Breast epithelium (tissue), 4 donors: ENCODE data around the gene SIRPB1. TPM values are rescaled to one million over a fixed set of nuclear protein-coding genes. Genes with fewer than 3 reads are reported as not detected.

Experiments
- DNase-seq, 2 donors: peaks; one replicate each; pipeline ENCODE4 v3.0.0-alpha.2; 2019; ENCODE audit warnings: low spot score in 2 of 2
- H3K27ac ChIP-seq, 2 donors: fragments of 200-600 bp; sonication (generic) in 1 of 2; one replicate each; pipeline ENCODE4 v1.5.1; 2016 to 2019; ENCODE audit warnings: mild to moderate bottlenecking in 1 of 2
- H3K27me3 ChIP-seq, 2 donors: fragments of 200-600 bp; sonication (generic) in 1 of 2; one replicate each; pipeline versions ENCODE4 v1.5.1 to v1.6.0; 2017 to 2019; ENCODE audit warnings: control low read depth in 1 of 2, mild to moderate bottlenecking in 1 of 2
- H3K36me3 ChIP-seq: fragments of 200-600 bp; one replicate; pipeline ENCODE4 v1.5.1; 2019
- H3K4me1 ChIP-seq, 2 donors: fragments of 200-600 bp; sonication (generic); one replicate each; pipeline ENCODE4 v1.5.1; 2016 to 2019; ENCODE audit warnings: control low read depth in 1 of 2
- H3K4me3 ChIP-seq, 3 donors: fragments of 200-600 bp; sonication (generic); 1 replicate in 2 of 3; 2 replicates in 1 of 3; pipeline ENCODE4 v1.5.1; 2016 to 2019; ENCODE audit warnings: mild to moderate bottlenecking in 3 of 3, moderate library complexity in 2 of 3
- H3K9me3 ChIP-seq, 2 donors: fragments of 200-600 bp; sonication (generic) in 1 of 2; one replicate each; pipeline ENCODE4 v1.5.1; 2016 to 2019; ENCODE audit warnings: control low read depth in 1 of 2
- CTCF ChIP-seq, 3 donors: fragments of 450-650 bp; IDR thresholded peaks; one replicate each; pipeline ENCODE4 v1.5.1; 2016 to 2017; ENCODE audit warnings: antibody characterized with exemption in 3 of 3, mild to moderate bottlenecking in 3 of 3, moderate library complexity in 3 of 3
- POLR2A ChIP-seq: fragments of 450-650 bp; IDR thresholded peaks from one replicate; pipeline ENCODE4 v1.6.1; 2016; ENCODE audit warnings: antibody characterized with exemption, mild to moderate bottlenecking, moderate library complexity
- POLR2AphosphoS5 ChIP-seq, 3 donors: sonication (generic); formaldehyde crosslinking; IDR thresholded peaks; one replicate each; pipeline ENCODE4 v1.6.1; 2017; ENCODE audit warnings: antibody characterized with exemption in 3 of 3
- intact Hi-C: fragments of 100-400 bp; cut with DNase I; formaldehyde crosslinking; loops from one replicate; pipeline ENCODE4 v1.15.1; 2023; ENCODE audit warnings: low total_unique reads
- total RNA-seq, 3 donors: library from RNA; depleted of rRNA; stranded (reverse); fragments of >200 nt; gene quantifications; one replicate each; pipeline ENCODE4 v1.1.0, GENCODE V29; 2016

The SIRPB1 gene
- total RNA-seq, 3 donors from 2014 or later: 2.6 to 8.5 (median 5.8) TPM

DNA sequence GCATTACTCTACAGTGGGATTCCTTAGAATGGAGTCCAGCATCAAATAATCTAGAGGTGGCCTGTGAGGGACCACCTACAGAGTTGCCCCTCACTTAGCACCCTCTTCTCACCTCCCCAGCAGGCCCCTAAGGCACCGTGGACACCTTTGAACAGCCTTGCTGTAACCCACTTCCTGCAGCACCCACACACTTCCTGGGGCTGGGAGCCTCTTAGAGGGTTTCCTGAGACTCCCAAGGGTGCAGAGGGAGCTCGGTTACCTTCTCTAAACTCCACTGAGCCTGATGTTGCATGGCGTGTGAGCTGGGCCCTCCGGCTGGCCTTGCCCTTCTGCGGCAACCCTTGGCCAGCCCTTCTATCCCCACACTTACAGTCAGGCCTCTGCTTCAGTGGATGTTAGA is 45.1 kb upstream of the SIRPB1 start:
- TF ChIP-seq POLR2AphosphoS5 (IDR thresholded peaks at IDR 0.05) (no peak), POLR2A (no peak), CTCF (IDR thresholded peaks at IDR 0.05) (no peak)
- H3K27me3 ChIP-seq: no peaks in the 10 kb centered on the region
- H3K4me3 ChIP-seq: no peak overlapping the region
- intact Hi-C loops: no loop called here
- DNase-seq: no peak
- H3K27ac ChIP-seq: no peak overlapping the region
- H3K36me3 ChIP-seq: no peaks in the 10 kb centered on the region
- no peaks in the 10 kb centered on the region for H3K9me3 ChIP-seq
- no peaks in the 10 kb centered on the region for H3K4me1 ChIP-seq

- no peaks in the 10 kb centered on the region for H3K4me1 ChIP-seq
- no peak overlapping the region for H3K27ac ChIP-seq
- no peaks in the 10 kb centered on the region for H3K36me3 ChIP-seq
- no peaks in the 10 kb centered on the region for H3K27me3 ChIP-seq
- H3K4me3 ChIP-seq: no peak overlapping the region
- intact Hi-C loops: no loop called here
- no peak for DNase-seq
- H3K9me3 ChIP-seq: no peaks in the 10 kb centered on the region
- no peak for TF ChIP-seq POLR2A
- TF ChIP-seq CTCF (IDR thresholded peaks at IDR 0.05): no peak
- no peak for TF ChIP-seq POLR2AphosphoS5 (IDR thresholded peaks at IDR 0.05)
Measured at GRCh38 chr20:1663917-1664316, 44.1 kb upstream of the SIRPB1 start.

DNA sequence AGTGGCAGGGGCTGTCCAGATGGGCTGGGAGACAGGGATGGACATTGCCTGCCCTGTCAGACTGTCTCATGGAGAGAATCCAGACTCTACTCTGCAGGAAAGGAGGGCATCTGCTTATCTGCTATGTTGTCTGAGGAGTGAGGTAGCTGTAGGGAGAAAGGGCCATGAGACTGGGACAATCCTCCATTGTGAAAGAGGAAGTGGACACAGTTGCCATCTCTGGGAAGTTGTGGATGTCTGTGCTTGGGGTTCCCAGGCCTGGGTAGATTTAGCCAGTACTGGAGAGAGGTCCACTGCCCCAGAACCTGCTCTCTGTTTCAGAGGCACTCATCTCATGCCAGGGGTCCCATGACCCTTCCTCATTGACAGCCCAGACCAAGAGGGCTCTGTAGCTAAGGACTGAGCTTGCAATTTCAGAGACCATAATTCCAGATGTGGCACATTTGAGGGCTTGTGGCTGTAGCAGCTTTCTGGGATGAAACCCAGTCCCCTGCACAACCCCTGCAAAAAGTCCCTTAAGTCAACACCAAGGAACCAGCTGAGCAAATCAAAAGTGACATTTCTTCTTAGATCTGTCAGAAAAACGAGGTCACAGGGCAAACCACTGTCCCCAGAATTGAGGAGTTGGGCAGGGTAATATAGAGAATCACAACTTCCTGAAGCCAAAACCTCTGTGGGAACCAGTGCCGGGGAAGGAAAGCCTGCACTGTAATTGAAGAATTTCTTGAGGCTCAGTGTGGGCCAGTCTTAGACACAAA is 41.9 kb upstream of the SIRPB1 start:
- DNase-seq: no peak
- H3K9me3 ChIP-seq: no peaks in the 10 kb centered on the region
- H3K4me3 ChIP-seq: no peak overlapping the region
- intact Hi-C loops: no loop called here
- TF ChIP-seq CTCF (IDR thresholded peaks at IDR 0.05): no peak
- no peak for TF ChIP-seq POLR2AphosphoS5 (IDR thresholded peaks at IDR 0.05)
- no peak for TF ChIP-seq POLR2A
- H3K27ac ChIP-seq: no peak overlapping the region
- H3K36me3 ChIP-seq: no peaks in the 10 kb centered on the region
- H3K4me1 ChIP-seq: no peaks in the 10 kb centered on the region
- H3K27me3 ChIP-seq: peaks cover 0 to 10% of the 10 kb centered on the region in 2 donors

DNA sequence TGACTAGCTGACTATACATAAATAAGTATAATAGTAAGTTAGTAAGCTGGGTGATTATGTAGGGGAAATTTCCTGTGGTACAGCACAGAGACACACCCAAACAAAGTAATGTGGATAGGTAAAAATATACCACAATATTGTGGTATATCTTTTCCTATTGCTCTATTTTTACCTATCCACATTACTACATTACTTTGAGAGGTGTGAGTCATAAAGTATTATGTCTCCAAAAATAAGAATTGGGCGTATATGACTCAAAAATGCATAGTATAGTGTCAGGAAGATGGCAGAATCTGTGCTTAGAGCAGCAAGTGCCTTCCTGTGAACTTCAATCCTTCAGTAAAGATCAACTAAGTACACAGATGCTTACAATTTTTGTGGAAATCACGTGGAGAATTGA is 40.4 kb upstream of the SIRPB1 start:
- no peak for DNase-seq
- Histone ChIP-seq H3K27ac (no peak overlapping the region), H3K27me3 (peaks cover 0 to 10% of the 10 kb centered on the region in 2 donors), H3K4me3 (no peak overlapping the region), H3K36me3 (no peaks in the 10 kb centered on the region), H3K4me1 (no peaks in the 10 kb centered on the region), H3K9me3 (no peaks in the 10 kb centered on the region)
- TF ChIP-seq POLR2A: no peak
- TF ChIP-seq CTCF (IDR thresholded peaks at IDR 0.05): no peak
- TF ChIP-seq POLR2AphosphoS5 (IDR thresholded peaks at IDR 0.05): no peak
- intact Hi-C loops: no loop called here

DNA sequence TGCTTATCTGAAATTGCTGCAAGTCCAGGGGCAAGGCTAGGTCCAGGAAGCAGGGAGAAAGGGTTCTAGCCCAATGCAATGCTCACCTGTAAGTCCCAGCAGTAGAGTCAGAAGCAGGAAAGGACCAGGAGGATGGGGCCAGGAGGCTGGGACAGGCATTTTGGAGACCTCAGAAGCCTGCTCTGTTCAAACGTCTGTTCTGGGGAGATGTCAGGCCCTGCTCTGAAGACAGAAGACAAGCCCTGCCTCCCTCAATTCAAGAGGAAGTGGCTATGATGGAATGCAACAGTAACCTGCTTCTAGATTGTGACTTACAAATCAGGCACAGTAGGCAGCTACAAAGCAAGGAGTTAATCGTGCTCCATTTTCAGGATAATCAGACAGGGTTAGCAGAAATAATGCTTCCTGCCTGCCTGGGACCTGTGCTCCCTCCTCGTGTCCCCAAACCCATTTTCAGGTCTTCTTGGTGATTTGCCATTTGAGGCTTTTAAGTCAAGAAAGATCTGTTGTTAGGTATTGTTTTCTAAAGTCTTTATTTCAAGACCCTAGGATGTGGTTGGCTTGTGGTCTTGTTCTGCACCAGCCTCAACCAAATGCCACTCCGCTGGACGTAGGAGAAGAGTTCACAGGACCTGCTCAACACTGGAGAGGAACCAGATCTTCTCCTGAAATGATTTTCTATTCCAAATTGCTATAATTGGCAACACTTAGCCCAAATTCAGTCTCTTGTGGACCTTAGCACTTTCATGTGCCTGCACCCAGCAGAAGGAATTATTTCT is 37.9 kb upstream of the SIRPB1 start, which contains the start of gene SIRPG:
TSS of gene SIRPG (minus strand) at position 224 of the 779 bp plus-strand sequence. CDS start at position 159, 65 bp downstream.
- DNase-seq: no peak
- no peaks in the 10 kb centered on the region for H3K4me1 ChIP-seq
- intact Hi-C loops: no loop called here
- no peak for TF ChIP-seq POLR2AphosphoS5 (IDR thresholded peaks at IDR 0.05)
- TF ChIP-seq CTCF (IDR thresholded peaks at IDR 0.05): no peak
- no peak for TF ChIP-seq POLR2A
- peaks cover 0 to 10% of the 10 kb centered on the region in 2 donors for H3K27me3 ChIP-seq
- no peaks in the 10 kb centered on the region for H3K36me3 ChIP-seq
- H3K4me3 ChIP-seq: no peak within 1 kb of the TSS
- H3K27ac ChIP-seq: no peak within 1 kb of the TSS
- H3K9me3 ChIP-seq: peaks cover 0 to 9% of the 10 kb centered on the region in 2 donors
